NCI-H524 treated with DMSO at 0.1 percent for 48 hours (cell line): Measurements from ENCODE around the gene MLPH.
A peak's percentile ranks its signal among the peaks of the same experiment; 100 is the strongest.

Experiments
- DNase-seq: peaks from one replicate; lab custom pipeline; 2025; lab: John Stamatoyannopoulos, UW

MLPH gene

DNA sequence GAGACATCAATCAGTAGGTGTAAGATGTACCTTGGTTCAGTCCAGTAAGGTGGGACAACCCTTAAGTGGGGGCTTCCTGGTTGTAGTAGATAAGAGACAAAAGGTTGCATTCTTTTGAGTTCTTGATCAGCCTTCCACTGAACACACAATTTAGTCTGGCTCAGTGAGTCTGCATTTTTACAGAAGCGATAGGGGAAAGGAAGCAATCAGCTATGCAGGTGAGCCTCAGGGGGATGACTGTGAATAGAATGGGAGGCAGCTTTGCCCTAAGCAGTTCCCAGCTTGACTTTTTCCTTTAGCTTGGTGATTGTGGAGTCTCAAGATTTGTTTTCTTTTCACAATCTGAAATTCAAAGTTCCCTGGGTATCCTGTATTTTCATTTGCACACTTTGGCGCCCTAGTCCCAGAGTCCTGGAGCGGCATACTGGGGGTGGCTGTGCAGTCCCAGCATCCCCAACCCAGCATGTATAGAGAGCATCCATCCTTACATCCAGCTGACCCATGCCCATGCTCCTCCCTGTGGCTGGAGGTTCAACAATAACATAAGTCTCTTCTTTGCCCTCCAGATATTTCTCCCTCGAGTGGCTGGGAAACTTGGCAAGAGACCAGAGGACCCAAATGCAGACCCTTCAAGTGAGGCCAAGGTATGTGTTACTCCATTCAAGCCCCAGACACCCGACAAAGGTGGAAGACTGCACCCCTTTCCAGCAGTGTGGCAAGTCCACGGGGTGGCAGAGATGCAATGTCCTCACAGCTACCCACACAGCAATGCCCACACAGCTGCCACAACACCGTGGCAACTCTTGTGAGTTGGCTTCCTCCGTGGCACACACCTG lies 59.2 kb downstream of the MLPH start:
- no peak for DNase-seq

DNA sequence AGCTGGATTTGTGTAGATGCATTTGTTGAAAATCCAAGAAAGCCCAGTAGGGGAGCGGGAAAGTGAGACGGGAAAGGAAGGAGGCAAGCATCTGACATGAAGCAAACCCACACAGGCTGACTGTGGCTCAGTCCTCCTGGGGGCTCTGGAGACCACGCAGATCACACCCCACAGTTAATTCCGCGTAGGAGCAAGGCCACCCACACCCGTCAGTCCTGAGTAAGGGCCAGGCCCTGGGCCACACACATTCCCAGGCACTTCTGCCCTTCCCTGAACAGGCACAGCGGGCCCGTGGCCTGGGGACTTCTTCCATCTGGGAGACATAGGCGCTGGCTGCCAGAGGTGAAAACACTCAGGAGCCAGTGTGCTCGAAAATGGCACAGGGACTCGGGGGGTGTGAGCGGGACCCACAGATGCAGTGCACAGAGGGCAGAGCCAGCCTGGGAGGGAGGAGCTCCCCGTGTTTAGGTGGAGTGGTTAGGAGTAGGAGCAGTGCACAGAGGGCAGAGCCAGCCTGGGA lies 59.9 kb downstream of the MLPH start:
- no peak for DNase-seq

DNA sequence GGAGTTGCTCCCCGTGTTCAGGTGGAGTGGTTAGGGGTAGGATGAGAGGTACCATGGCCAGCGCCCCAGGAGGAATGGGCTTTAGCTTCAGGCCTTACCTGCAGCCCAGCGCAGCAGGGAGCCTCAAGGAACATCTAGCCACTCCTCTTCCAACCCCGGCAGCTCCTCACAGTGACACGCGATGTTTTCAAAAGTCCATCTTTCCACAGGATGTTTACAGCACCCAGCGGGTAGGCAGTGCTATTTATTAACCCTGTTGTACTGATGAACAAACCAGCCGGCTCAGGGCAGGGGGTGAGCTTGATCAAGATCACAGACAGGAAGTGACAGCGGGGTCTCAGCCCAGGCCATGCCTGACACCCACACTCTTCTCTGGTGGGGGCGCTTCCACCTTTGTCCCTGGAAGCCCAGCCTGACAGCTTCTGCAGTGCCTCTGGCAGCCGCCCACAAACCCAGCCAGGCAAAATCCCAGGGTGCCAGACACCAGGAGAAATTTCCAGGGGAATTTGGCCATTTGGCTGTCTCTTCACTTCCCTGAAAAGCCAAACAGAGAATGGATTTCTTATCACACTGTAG lies 60.9 kb downstream of the MLPH start:
- no peak for DNase-seq

DNA sequence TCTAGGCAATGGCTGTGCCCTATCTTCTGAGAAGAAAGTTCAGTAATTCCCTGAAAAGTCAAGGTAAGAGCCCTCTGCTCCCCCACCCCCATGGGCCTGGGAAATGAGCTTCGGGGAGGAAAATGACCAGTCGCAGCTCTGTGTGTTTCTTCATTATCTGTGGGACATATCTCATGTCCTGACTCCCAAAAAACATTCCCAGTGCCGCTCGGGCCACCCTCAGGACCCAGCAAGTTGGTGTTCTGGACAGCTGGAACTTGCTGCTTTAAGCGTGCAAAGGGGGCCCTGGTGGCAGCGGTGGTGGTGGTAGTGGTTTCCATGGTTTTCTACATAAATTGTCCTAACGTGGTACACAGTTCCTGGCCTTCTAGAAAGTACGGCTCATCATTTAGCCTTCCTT lies 62.2 kb downstream of the MLPH start:
- no peak for DNase-seq

DNA sequence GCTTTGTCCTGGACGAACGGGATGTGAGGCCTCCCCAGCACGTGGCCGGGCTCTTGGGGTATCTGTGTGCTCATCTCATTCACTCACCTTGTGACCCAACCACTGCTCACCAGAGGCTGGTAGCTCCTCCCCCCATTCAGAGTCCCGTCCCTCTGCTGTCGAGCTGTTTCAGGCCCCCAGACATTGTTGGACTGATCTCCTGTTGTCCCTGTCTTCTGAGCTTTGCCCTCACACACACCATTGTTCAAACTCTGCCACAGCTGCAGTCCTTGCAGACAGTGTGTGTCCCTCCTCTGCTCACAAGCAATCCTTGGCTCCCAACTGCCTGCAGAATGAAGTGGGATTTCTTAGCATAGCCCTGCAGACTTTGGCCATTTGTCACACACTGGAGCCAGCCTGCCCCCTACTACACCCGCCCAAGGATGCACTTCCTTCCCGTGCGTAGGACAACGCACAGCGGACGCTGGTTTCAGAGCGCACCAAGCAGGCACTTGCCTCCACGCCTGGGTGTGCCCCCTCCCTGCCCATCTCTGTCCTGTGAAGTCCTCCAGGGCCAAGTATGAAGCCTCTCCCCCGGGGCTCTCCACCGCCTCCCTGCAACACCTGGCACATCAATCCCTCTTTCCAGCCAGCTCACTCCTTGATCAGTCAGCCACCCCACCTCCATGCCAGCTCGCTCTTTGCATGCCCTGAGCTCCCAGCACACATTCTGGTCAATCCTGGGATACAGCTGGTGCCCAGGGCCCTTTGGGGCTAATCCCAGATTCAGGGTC lies 62.8 kb downstream of the MLPH start:
- no peak for DNase-seq

DNA sequence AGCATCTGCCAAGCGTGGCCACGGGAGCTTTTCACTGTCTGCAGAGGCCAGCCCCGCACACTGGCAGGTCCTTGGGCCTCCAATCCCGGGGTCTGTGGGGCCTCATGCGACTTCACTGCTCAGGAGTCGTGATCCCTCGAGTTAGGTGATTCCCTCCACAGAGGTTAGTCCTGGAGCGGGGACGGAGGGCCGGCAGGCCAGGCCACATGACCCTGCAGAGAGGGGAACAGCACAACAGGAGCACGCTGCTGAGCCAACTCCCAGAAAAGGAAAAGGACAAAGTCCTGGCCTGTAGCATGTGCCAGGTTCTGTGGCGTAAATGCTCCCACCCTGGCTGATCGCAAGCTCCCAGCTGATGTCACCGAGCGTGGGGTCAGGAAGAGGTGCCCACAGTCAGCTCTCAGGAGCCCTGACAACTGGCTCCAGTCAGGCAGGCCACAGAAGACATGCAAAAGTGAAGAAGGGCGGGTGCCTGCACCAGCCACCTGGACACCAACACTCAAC lies 64.1 kb downstream of the MLPH start:
- DNase-seq = no peak

DNA sequence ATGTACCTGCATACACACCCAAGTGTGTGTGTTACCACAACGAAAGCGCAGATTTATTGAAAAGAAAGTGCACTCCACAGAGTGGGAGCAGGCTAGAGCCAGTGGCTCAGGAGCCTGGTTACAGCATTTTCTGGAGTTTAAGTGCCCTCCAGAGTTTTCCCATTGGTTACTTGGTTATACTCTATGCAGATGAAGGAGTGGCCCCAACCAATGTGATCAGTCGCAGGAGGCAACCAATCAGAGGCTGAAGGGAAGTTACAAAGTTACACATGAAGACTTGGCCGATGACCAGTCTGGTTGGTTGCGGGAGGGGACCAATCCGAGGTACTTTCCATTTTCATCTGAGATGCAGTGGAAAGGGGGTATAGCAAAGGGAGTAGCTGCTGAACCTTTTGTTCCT lies 65.9 kb downstream of the MLPH start:
- DNase-seq = no peak

DNA sequence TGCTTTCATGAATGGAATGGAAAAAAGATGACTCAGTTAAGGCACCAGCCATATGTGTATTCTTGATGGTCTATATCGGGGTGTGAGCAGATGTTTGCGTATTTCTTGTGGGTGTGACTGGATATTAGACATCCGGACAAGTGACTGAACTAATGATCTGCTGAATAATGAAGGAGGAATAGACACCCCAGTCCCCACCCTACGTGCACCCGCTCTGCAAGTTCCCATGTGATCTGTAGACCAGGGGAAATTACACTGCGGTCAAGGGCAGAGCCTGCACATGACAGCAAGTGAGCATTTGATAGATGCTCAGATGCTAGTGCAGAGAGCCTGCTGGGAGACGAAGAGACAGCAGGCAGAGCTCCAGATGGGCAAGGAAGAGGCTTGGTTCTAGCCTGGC lies 66.9 kb downstream of the MLPH start:
- no peak for DNase-seq

DNA sequence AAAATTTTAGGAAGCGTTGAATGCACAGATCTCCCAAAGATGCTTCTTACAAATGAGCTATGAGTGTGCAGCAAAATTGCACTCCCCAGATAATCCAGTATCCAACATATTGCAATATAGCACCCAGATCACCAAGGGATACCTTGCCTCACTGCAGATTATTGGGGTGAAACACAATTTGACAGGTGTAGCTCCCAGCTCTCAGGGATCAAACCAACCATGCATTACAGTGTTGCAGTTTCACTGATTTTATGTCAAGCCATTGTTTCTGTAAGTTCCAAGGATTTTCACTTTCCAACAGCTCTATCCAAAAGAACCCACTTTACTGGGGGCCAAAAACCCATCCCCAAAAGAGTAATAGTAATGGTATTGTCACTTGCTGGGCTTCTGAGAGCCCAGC lies 68.5 kb downstream of the MLPH start:
- no peak for DNase-seq

DNA sequence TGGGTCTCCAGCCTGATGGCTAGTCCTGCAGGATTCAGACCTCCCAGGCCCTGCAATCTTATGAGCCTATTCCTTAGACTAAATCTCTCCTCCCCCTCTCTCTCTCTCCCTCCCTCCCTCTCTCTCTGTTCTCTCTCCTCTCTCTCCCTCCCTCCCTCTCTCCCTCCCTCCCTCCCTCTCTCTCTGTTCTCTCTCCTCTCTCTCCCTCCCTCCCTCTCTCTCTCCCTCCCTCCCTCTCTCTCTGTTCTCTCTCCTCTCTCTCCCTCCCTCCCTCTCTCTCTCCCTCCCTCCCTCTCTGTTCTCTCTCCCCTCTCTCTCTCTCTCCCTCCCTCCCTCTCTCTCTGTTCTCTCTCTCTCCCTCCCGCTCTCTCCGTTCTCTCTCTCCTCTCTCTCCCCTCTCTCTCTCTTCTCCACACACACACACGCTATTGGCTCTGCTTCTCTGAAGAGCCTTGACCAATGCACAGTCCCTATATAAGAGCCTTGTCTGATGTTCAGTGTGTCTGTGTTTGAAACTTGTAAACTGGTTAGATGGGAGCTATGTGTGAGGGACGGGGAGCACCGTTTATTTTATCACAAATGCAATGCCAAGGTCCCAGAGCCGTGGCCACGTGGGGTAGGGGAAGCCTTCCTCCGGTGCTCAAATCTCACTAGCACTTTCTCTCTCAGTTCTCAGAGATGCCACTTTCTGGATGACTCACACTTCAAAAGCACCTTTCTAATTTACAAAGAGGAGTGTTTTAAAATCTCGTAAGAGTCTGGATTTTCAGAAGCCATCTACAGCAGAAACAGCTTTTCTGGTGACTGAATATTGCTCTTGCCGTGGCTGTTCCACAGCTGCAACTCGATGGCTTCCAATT lies 70.0 kb downstream of the MLPH start:
- no peak for DNase-seq

DNA sequence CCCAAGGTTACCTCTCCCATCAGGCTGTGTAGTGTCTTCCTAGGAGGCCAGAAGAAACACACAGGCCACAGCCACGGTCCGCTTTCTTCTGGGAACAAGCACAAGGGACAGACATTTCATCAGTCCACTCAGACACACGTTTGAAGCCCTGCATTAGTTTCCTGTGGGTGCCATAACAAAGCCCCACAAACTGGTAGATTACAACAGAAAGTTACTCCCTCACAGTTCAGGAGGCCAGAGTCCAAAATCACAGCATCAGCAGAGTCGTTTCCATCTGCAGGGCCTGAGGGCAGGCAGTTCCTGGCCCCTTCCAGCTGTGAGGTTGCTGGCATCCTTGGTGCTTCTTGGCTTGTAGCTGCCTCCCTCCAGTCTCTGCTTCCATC lies 70.6 kb downstream of the MLPH start:
- DNase-seq = no peak

DNA sequence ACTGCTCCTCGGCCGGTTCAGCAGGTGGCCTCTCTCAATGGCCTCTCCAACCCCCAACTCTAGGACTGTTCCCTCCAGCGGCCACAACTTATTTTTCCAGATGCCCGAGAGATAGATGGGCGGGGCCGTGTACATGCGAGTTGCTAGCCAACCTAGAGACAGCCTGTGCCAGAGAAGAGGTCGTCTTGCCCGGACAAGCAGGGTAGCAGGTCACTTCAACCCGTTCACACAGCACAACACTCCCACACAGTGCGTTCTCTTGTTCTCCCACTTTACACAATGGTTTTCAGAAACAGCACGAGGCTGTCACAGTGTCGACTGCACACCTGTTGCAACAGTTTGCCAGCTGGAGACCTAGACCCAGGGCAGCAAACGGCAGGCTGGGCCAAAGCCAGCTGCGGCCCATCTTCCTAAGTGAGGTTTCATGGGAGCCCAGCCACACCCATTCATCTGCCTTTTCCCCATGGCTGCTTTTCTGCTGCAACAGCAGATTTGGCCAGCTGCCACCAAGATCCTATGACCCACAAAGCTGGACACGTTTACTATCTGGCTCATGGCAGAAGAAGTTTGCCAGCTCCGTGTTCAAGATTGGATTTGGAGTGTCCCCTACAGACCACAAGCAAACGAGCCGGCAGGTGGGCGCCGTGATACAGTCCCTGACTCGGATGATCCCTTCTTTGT lies 72.0 kb downstream of the MLPH start:
- peak; percentile 62 for DNase-seq

DNA sequence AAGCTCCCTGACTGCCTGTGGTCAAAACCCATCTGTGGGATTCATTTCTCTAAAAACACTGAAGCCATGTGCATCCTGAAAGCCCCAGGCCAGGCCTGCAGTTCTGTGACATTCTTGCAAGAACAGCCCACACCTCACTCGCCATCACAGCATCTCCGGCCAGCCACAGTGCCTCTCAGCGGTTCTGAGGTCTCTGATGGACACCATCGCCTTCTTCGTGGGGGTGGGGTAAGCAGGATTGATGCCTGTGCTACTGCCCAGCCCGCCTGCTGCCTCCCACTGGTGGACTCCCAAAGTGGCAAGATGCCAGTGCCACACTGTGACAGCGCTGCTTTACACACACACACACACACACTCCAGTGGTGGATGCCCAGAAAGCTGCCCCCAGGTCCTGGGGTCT lies 74.2 kb downstream of the MLPH start:
- no peak for DNase-seq

DNA sequence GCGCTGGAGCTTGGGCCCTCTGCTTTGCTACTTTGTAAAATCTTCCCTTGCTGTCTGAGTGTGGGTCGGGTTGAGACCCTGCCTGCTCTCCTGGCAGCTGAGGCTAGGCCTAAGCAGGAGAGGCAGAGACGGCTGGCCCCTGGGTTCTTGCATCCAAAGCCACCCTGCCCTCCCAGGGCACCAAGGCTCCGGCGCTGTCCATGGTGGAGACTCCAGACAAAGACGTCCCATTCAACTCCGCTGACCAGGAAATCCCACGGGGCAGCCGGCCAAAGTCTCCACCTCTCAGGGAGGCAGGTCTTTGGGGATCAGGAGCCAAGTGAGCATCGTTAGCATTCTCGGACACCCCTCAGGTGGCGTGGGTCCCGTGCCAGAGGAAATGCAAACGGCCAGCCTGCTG lies 76.8 kb downstream of the MLPH start:
- no peak for DNase-seq

DNA sequence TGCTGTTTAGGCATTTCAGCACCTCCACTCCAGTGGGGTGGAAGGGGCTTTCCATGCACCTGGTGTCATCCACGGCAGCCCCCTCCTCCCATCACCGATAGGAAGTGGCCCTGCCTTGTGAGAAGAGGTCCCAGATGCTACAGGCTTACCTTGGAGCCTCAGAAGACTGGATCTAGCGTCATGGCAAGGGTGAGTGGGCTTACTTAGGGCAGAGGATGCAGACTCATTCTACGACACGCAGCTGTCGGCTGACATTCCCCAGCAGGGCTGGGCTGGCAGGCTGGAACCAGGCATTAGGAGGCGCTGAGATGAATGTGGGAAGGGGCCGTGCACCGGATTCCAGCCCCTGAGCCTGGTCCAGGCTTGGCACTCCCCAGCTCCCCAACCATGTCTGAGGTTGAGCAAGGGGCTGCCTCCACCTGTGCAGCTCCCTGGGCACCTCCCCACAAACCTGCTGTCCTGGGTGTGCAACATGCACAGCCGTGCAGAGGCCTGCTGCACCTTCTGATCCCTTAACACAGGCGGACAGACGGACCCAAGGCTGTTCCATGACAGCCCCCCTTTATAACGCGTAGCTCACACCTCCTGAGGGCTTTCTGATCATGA lies 77.6 kb downstream of the MLPH start:
- no peak for DNase-seq

DNA sequence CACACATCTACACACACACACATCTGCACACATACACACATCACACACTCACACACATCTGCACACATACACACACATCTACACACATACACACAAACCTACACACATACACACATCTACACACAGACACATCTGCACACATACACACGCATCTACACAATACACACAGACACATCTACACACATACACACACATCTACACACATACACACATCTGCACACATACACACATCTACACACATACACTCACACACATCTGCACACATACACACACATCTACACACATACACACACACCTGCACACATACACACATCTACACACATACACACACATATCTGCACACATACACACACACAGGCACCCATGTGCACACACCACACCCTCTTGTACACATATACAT lies 78.9 kb downstream of the MLPH start:
- no peak for DNase-seq

DNA sequence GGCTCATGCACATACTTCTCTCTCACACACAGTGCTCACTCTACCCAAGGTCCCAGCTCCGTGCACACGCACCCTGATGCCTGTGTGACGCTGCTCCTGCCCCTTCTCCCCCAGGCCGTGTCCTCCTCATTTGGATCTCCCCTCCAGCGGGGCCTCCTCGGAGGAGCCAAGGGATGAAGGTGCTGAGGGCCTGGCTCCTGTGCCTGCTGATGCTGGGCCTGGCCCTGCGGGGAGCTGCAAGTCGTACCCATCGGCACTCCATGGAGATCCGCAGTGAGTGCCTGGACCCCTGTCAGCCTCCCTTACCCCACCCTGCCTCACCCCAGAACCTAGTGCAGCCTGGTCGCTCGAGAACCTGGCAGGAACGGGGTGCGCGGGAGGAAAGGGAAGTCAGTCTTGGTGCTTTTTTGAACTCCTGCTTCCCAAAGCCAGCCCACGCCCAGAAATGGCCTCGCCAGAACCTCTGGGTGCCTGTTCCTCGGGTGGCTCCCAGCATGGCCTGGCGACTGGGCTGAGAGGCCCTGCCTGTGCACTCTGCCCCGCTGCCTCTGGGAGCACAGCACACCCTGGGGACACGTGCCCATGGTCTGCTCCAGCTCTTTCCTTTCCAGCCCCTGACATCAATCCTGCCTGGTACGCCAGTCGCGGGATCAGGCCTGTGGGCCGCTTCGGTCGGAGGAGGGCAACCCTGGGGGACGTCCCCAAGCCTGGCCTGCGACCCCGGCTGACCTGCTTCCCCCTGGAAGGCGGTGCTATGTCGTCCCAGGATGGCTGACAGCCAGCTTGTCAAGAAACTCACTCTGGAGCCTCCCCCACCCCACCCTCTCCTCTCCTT lies 79.6 kb downstream of the MLPH start, which contains the start of gene PRLH:
TSS of gene PRLH (plus strand) at position 174 of the 835 bp plus-strand sequence. CDS start at position 174, 0 bp downstream.
- DNase-seq = no peak

DNA sequence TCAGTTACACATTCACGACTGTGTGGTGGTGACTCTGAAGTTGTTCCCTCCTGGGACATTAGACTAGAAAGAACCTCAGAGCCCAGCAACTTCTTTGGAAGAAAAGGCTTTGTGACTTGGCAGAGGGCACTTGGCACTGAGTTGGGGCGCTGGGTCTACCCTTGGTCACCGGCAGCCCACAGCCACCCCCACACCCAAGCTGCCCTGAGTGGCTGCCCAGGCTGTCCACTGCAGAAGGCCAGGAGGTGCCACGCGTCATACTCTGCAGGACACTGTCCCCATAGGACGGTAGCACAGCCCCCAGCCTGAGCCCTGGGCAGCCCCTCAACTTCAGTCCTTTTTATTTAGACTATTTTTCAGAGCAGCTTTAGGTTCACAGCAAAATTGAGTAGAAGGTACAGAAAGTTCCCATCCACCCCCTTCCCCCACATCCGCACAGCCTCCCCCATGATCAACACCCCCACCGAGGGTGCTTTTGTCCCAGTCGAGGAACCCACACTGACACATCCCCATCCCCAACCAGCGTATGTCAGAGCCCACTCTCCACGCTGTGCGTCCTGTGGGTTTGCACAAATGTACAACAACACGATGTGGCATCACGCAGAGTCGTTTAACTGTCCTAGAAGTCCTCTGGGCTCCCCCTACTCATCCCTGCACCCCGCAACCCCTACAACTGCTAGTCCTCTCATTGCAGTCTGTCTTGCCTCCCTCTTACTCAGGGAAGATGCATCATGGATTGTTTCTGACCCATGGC lies 80.4 kb downstream of the MLPH start:
- no peak for DNase-seq

DNA sequence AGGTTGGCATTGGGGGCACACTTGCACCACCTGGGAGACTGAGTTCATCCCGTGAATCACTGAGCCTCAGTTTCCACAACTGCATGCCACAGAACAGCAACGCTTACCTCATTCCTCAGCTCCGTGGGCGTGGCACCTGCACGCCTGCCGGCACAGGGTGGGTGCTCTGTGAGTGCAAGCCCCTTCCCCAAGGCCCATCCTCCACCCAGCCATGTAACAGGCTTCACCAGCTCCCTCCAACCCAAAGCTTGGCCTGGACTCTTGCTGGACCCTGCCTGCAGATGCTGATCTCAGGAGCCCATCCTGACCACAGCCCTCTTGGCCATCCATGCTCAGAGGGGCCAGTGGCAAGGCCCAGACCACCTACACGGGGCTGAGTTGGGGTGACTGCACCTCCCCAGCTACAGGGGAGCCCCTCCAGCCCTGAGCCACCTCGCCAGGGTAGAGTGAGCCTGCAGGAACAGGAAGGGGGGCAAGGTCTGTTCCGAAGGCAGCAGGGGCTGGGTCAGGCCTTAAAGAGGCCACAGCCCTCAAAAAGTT lies 81.1 kb downstream of the MLPH start:
- DNase-seq = no peak
